Endothelial cell of umbilical vein (primary cell): Measurements from ENCODE around the gene NAGLU. TPM values are rescaled to one million over a fixed set of nuclear protein-coding genes. Genes with fewer than 3 reads are reported as not detected.

ENCODE experiments used
- BruUV-seq: library from RNA; stranded (reverse); fragments of 400-500 nt; replicated peaks from 2 replicates; lab custom pipeline; 2021; lab: Mats Ljungman, UMichigan
- CTCF ChIA-PET: fragments of 300-600, 350-600 bp; sonication (Branson Sonifier 250); formaldehyde crosslinking; loops from one replicate; lab custom pipeline; 2021; ENCODE audit warnings: antibody characterized with exemption, inconsistent platforms; lab: Charles Lee
- POLR2A ChIA-PET: fragments of 300-600, 350-600 bp; sonication (Branson Sonifier 250); formaldehyde crosslinking; loops from one replicate; lab custom pipeline; 2021; ENCODE audit warnings: antibody characterized with exemption, inconsistent platforms; lab: Charles Lee
- DNase-seq: peaks from one replicate; pipeline ENCODE4 v3.0.0-alpha.2; 2011; ENCODE audit warnings: low read depth, low spot score
- FAIRE-seq: peaks from 2 replicates; lab custom pipeline; 2011; peaks lifted over from hg19 to GRCh38; lab: Jason Lieb, UNC
- H2AFZ ChIP-seq: 2 replicates; pipeline ENCODE4 v1.6.0; 2012; ENCODE audit warnings: low read depth, low read length, control low read depth, inconsistent platforms
- H3K27ac ChIP-seq: 2 replicates; pipeline ENCODE4 v1.5.1; 2011; ENCODE audit warnings: low read depth, mild to moderate bottlenecking, control low read depth, low read length, moderate library complexity; ENCODE audit not compliant: insufficient read depth
- H3K27me3 ChIP-seq, 2 experiments: 2 replicates each; pipeline versions ENCODE4 v1.6.0 to v1.6.1; 2011; ENCODE audit warnings: low read length in 2 of 2, mixed read lengths in 1 of 2; ENCODE audit not compliant: control insufficient read depth in 2 of 2, insufficient read depth in 2 of 2
- H3K36me3 ChIP-seq, 2 experiments: 2 replicates in 1 of 2; 3 replicates in 1 of 2; pipeline ENCODE4 v1.5.1; 2011; ENCODE audit warnings: low read length in 2 of 2, mild to moderate bottlenecking in 1 of 2, moderate library complexity in 1 of 2; ENCODE audit not compliant: control insufficient read depth in 2 of 2, insufficient read depth in 2 of 2; ENCODE audit errors: extremely low read depth in 1 of 2
- H3K4me1 ChIP-seq: 3 replicates; pipeline ENCODE4 v1.5.1; 2011; ENCODE audit warnings: mild to moderate bottlenecking, low read length; ENCODE audit not compliant: control insufficient read depth, insufficient read depth; ENCODE audit errors: extremely low read depth
- H3K4me2 ChIP-seq: 2 replicates; pipeline ENCODE4 v1.6.1; 2011; ENCODE audit warnings: low read length, control low read depth, mixed read lengths; ENCODE audit not compliant: insufficient read depth
- H3K4me3 ChIP-seq, 3 experiments: fragments of 200-600 bp in 1 of 3; sonication (generic), shearing (Covaris generic) in 1 of 3; replicated peaks in 1 of 3; 2 replicates each; pipeline ENCODE4 v1.5.1; 2011 to 2016; ENCODE audit warnings: control low read depth in 3 of 3, low read length in 3 of 3, mild to moderate bottlenecking in 2 of 3, inconsistent platforms in 1 of 3, low read depth in 1 of 3, moderate library complexity in 1 of 3; ENCODE audit not compliant: insufficient read depth in 1 of 3
- H3K79me2 ChIP-seq: 2 replicates; pipeline ENCODE4 v1.6.0; 2012; ENCODE audit warnings: low read length, inconsistent platforms; ENCODE audit not compliant: control insufficient read depth, insufficient read depth
- H3K9ac ChIP-seq: replicated peaks from 2 replicates; pipeline ENCODE3; 2011; ENCODE audit warnings: low read length, control low read depth; ENCODE audit not compliant: insufficient read depth; ENCODE audit errors: extremely low read depth
- H3K9me1 ChIP-seq: replicated peaks from 3 replicates; pipeline ENCODE4 v1.6.0; 2011; ENCODE audit warnings: mild to moderate bottlenecking, low read length; ENCODE audit not compliant: control insufficient read depth, insufficient read depth; ENCODE audit errors: extremely low read depth
- H3K9me3 ChIP-seq: replicated peaks from 2 replicates; pipeline ENCODE4 v1.5.1; 2012; ENCODE audit warnings: low read length, inconsistent platforms; ENCODE audit not compliant: control insufficient read depth, insufficient read depth
- H4K20me1 ChIP-seq: replicated peaks from 2 replicates; pipeline ENCODE3; 2011; ENCODE audit warnings: mild to moderate bottlenecking, low read length; ENCODE audit not compliant: control insufficient read depth, insufficient read depth; ENCODE audit errors: extremely low read depth
- EZH2 ChIP-seq: IDR thresholded peaks from 2 replicates; pipeline ENCODE4 v1.6.1; 2012; ENCODE audit warnings: borderline replicate concordance, low read depth, mild to moderate bottlenecking, moderate library complexity, low read length, inconsistent platforms; ENCODE audit not compliant: severe bottlenecking
- FOS ChIP-seq: IDR thresholded peaks from 2 replicates; pipeline ENCODE4 v1.6.1; 2011; ENCODE audit warnings: mild to moderate bottlenecking, low read length, moderate library complexity, borderline replicate concordance; ENCODE audit not compliant: insufficient read depth
- GATA2 ChIP-seq: IDR thresholded peaks from 2 replicates; pipeline ENCODE4 v1.7.0; 2011; ENCODE audit warnings: low read depth, mild to moderate bottlenecking, moderate library complexity, mixed read lengths, low read length; ENCODE audit not compliant: insufficient read length, insufficient read depth
- JUN ChIP-seq: IDR thresholded peaks from 2 replicates; pipeline ENCODE4 v1.6.1; 2011; ENCODE audit warnings: borderline replicate concordance, low read depth; ENCODE audit not compliant: insufficient read length, insufficient read depth
- MYC ChIP-seq: IDR thresholded peaks from one replicate; pipeline ENCODE4 v1.6.1; 2011; ENCODE audit warnings: mild to moderate bottlenecking, low read depth, low read length
- POLR2A ChIP-seq: IDR thresholded peaks from 2 replicates; pipeline ENCODE4 v1.6.1; 2012; ENCODE audit warnings: low read depth, mild to moderate bottlenecking, control low read depth, low read length
- POLR2AphosphoS5 ChIP-seq: IDR thresholded peaks from 2 replicates; pipeline ENCODE4 v1.6.1; 2012; ENCODE audit warnings: low read depth, mild to moderate bottlenecking, control low read depth, low read length, moderate library complexity; ENCODE audit not compliant: insufficient read depth
- dilution Hi-C: fragments of 300-500 bp; cut with MboI; formaldehyde crosslinking; loops from one replicate; pipeline ENCODE4 v1.15.0; 2019; ENCODE audit warnings: low sequenced_read_pairs; ENCODE audit not compliant: extremely low pct_ligation_motif_present
- intact Hi-C: fragments of 100-400 bp; cut with micrococcal nuclease; formaldehyde crosslinking; loops from one replicate; pipeline ENCODE4 v1.10.0; 2022
- polyA plus RNA-seq, 4 experiments: library from polyadenylated mRNA; depleted of rRNA in 3 of 4; stranded (reverse) in 3 of 4; unstranded in 1 of 4; fragments of >200 nt; gene quantifications; 2 replicates each; pipeline versions ENCODE4 v1.2.1 to v1.2.3, GENCODE V29; 2011 to 2012; ENCODE audit warnings: missing spikeins in 1 of 4
- total RNA-seq: library from RNA; stranded (reverse); gene quantifications from 2 replicates; pipeline ENCODE4 v1.2.3, GENCODE V29; 2021
- TF ChIP-seq, protein P1 (sequence below), 2 donors: IDR thresholded peaks; 1 replicate in 1 of 2; 2 replicates in 1 of 2; pipeline ENCODE4 v1.5.1; 2011; ENCODE audit warnings: low read length in 2 of 2, mild to moderate bottlenecking in 2 of 2, moderate library complexity in 2 of 2, control low read depth in 1 of 2, inconsistent platforms in 1 of 2, low read depth in 1 of 2; ENCODE audit not compliant: insufficient read depth in 1 of 2; ENCODE audit errors: extremely low read depth in 1 of 2
- TF ChIP-seq, protein P2 (sequence below): IDR thresholded peaks from 2 replicates; pipeline ENCODE4 v1.6.1; 2011; ENCODE audit not compliant: insufficient read depth, insufficient read length

NAGLU gene
- total and polyA plus RNA-seq, 2 donors (not counting 3 experiments of a cell fraction or from before 2014, with no cell fraction given), result 50.2 to 54.2 TPM

DNA sequence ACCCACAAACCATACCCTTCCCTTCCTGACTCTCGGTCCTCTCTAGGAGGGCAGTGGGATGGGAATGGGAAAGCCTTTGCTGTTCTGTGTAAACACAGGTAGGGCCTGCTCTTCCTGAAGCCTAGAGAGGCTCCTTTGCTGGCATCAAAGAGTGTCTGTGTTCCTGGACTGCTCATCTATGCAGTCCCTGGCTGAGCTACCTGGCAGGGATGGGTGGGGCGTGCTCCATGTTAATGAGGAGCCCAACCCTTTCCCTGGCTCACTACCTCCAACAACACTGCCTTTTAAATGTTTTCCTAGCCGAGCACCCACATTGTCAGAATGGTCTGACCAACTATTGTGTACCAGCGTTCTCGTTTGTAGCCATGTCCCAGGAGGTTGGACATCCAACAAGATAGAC lies 26.6 kb upstream of the NAGLU start:
- CTCF ChIA-PET, result interaction anchor here (0.8 to 2.9 kb wide), 4 partner anchors 11 to 103 kb away, joined by 3 to 14 read pairs (median 5); no protein-coding TSS in a partner anchor
- DNase-seq (no peak), FAIRE-seq (no peak)
- Histone ChIP-seq H3K9ac (no peak overlapping the region), H3K9me1 (no peaks in the 10 kb centered on the region), H3K4me2 (no peak overlapping the region), H2AFZ (no peak overlapping the region), H3K4me1 (peaks cover 11% of the 10 kb centered on the region), H3K9me3 (no peaks in the 10 kb centered on the region), H3K79me2 (no peaks in the 10 kb centered on the region), H3K27me3 (no peaks in the 10 kb centered on the region), H3K36me3 (peaks cover 0 to 4% of the 10 kb centered on the region in 2 experiments), H3K4me3 (no peak overlapping the region), H4K20me1 (no peaks in the 10 kb centered on the region), H3K27ac (no peak overlapping the region)
- dilution Hi-C loops, result loop anchor here (25.0 kb wide), 1 partner anchor 172 kb away; no protein-coding TSS in a partner anchor
- POLR2A ChIA-PET, result interaction anchor here (0.9 kb wide), 1 partner anchor 86 kb away, joined by 5 read pairs; the partner anchor contains the start of gene CAVIN1
- TF ChIP-seq GATA2, result no peak
- no peak for TF ChIP-seq EZH2
- TF ChIP-seq POLR2A, result no peak
- TF ChIP-seq, protein P1, sequence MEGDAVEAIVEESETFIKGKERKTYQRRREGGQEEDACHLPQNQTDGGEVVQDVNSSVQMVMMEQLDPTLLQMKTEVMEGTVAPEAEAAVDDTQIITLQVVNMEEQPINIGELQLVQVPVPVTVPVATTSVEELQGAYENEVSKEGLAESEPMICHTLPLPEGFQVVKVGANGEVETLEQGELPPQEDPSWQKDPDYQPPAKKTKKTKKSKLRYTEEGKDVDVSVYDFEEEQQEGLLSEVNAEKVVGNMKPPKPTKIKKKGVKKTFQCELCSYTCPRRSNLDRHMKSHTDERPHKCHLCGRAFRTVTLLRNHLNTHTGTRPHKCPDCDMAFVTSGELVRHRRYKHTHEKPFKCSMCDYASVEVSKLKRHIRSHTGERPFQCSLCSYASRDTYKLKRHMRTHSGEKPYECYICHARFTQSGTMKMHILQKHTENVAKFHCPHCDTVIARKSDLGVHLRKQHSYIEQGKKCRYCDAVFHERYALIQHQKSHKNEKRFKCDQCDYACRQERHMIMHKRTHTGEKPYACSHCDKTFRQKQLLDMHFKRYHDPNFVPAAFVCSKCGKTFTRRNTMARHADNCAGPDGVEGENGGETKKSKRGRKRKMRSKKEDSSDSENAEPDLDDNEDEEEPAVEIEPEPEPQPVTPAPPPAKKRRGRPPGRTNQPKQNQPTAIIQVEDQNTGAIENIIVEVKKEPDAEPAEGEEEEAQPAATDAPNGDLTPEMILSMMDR (IDR thresholded peaks at IDR 0.05; ENCODE audit: extremely low read depth in 1 of 2, insufficient read depth in 1 of 2, low read depth in 1 of 2, low read length in 2 of 2), result no peak
- no peak for TF ChIP-seq MYC
- no peak for TF ChIP-seq FOS
- TF ChIP-seq, protein P2, sequence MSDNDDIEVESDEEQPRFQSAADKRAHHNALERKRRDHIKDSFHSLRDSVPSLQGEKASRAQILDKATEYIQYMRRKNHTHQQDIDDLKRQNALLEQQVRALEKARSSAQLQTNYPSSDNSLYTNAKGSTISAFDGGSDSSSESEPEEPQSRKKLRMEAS, result no peak
- TF ChIP-seq POLR2AphosphoS5, result no peak
- TF ChIP-seq JUN, result no peak
- intact Hi-C loops, result no loop called here
- no TSS peak for BruUV-seq
